Right ventricle myocardium superior (tissue), 1 donor: ENCODE measurements around the gene ZNF320. TPM values are rescaled to one million over a fixed set of nuclear protein-coding genes. Genes with fewer than 3 reads are reported as not detected.
"Not testable (repeated sequence)": the region's sequence is repeated elsewhere in the genome, so short reads cannot be mapped to it uniquely, and the experiment has no call there.

ENCODE experiments used
- ATAC-seq: fragments of 200-7000 bp; cut with Tn5 transposase; one replicate; pipeline ENCODE4 v1.9.1; 2020; ENCODE audit warnings: mild to moderate bottlenecking; ENCODE audit not compliant: poor library complexity
- DNase-seq: peaks from one replicate; pipeline ENCODE4 v3.0.0-alpha.2; 2020
- intact Hi-C: fragments of 100-400 bp; cut with DNase I; formaldehyde crosslinking; loops from one replicate; pipeline ENCODE4 v1.11.2; 2022
- total RNA-seq: library from RNA; stranded (reverse); fragmentation: NEBNext Ultra II Directional; extraction: Animal tissue kit (Norgen Biotek cat#: 25700); gene quantifications from one replicate; pipeline ENCODE4 v1.2.1, GENCODE V29; 2021
- donor health status: DM: no; HTN: yes; CAD: no; lungs with severe emphysema.

Gene ZNF320
- total RNA-seq, 1 donor from 2014 or later: 7.7 TPM

GRCh38 chr19:52856540-52857377 is 40.7 kb downstream of the ZNF320 start:
- ATAC-seq: peak; percentile 61
- DNase-seq, intact Hi-C loops: not testable (repeated sequence)

Other genes starting within 250 kb of the ZNF320 start
- 6.0 TPM for gene ZNF611, start 162.6 kb downstream of the ZNF320 start, total RNA-seq
- 2.6 TPM for gene ZNF600, start 110.8 kb downstream of the ZNF320 start, total RNA-seq
- gene ZNF28, start 76.0 kb downstream of the ZNF320 start, total RNA-seq: 7.5 TPM
- 7.6 TPM for gene ZNF468, start 40.0 kb downstream of the ZNF320 start, total RNA-seq
- 1.7 TPM for gene ZNF888, start 25.8 kb upstream of the ZNF320 start, total RNA-seq
- 4.7 TPM for gene ZNF816, start 65.2 kb upstream of the ZNF320 start, total RNA-seq
- gene ERVV-1, start 116.3 kb upstream of the ZNF320 start, total RNA-seq: not detected
- not detected for gene ERVV-2, start 147.1 kb upstream of the ZNF320 start, total RNA-seq
- 15.7 TPM for gene ZNF160, start 205.8 kb upstream of the ZNF320 start, total RNA-seq
- 17.8 TPM for gene ZNF415, start 235.3 kb upstream of the ZNF320 start, total RNA-seq